HEK293T (cell line): ENCODE data around the gene GULP1.

Experiments used
- CTCF ChIA-PET: fragments of 350-600 bp; formaldehyde crosslinking; extraction: SDS; loops from one replicate; lab custom pipeline; 2021; ENCODE audit warnings: antibody characterized with exemption, inconsistent platforms; lab: Yijun Ruan, JAX
- POLR2A ChIA-PET: fragments of 350-600 bp; formaldehyde crosslinking; extraction: SDS; loops from one replicate; lab custom pipeline; 2020; ENCODE audit warnings: antibody characterized with exemption, inconsistent platforms; lab: Yijun Ruan, JAX
- DNase-seq: peaks from one replicate; pipeline ENCODE4 v3.0.0; 2012; ENCODE audit warnings: mixed read lengths; ENCODE audit errors: extremely low spot score
- ARNT ChIP-seq: fragments of 450-650 bp; IDR thresholded peaks from 2 replicates; pipeline ENCODE4 v1.6.1; 2017; ENCODE audit warnings: mild to moderate bottlenecking
- BHLHE40 ChIP-seq: fragments of 450-650 bp; IDR thresholded peaks from 2 replicates; pipeline ENCODE4 v1.6.1; 2016; ENCODE audit warnings: mild to moderate bottlenecking, moderate library complexity, borderline replicate concordance
- CTBP1 ChIP-seq: fragments of 450-650 bp; IDR thresholded peaks from 2 replicates; pipeline ENCODE4 v1.6.1; 2016; ENCODE audit warnings: borderline replicate concordance
- ELF4 ChIP-seq: fragments of 450-650 bp; IDR thresholded peaks from 2 replicates; pipeline ENCODE4 v1.6.1; 2017; ENCODE audit warnings: antibody characterized with exemption
- FOXA1 ChIP-seq: fragments of 450-650 bp; IDR thresholded peaks from 2 replicates; pipeline ENCODE4 v1.6.1; 2016; ENCODE audit warnings: mild to moderate bottlenecking
- FOXK2 ChIP-seq: fragments of 450-650 bp; IDR thresholded peaks from 2 replicates; pipeline ENCODE4 v1.6.1; 2016; ENCODE audit warnings: mild to moderate bottlenecking
- FOXM1 ChIP-seq: fragments of 450-650 bp; IDR thresholded peaks from 2 replicates; pipeline ENCODE4 v1.6.1; 2017; ENCODE audit warnings: mild to moderate bottlenecking, borderline replicate concordance
- HDGF ChIP-seq: fragments of 450-650 bp; IDR thresholded peaks from 2 replicates; pipeline ENCODE4 v1.6.1; 2017; ENCODE audit warnings: antibody characterized with exemption, borderline replicate concordance
- L3MBTL2 ChIP-seq: fragments of 450-650 bp; conservative IDR thresholded peaks from 2 replicates; pipeline ENCODE4 v1.6.1; 2016; ENCODE audit warnings: mild to moderate bottlenecking
- LEF1 ChIP-seq: fragments of 450-650 bp; IDR thresholded peaks from 2 replicates; pipeline ENCODE4 v1.6.1; 2017; ENCODE audit warnings: mild to moderate bottlenecking, borderline replicate concordance
- NFRKB ChIP-seq: fragments of 450-650 bp; IDR thresholded peaks from 2 replicates; pipeline ENCODE4 v1.6.1; 2016; ENCODE audit warnings: mild to moderate bottlenecking, moderate library complexity
- PKNOX1 ChIP-seq: fragments of 450-650 bp; IDR thresholded peaks from 2 replicates; pipeline ENCODE4 v1.6.1; 2016
- SP1 ChIP-seq: fragments of 450-650 bp; IDR thresholded peaks from 2 replicates; pipeline ENCODE4 v1.6.1; 2017
- SUZ12 ChIP-seq: fragments of 450-650 bp; IDR thresholded peaks from 2 replicates; pipeline ENCODE4 v1.6.1; 2016; ENCODE audit warnings: mild to moderate bottlenecking
- TARDBP ChIP-seq: fragments of 450-650 bp; IDR thresholded peaks from 2 replicates; pipeline ENCODE4 v1.6.1; 2016
- ZNF384 ChIP-seq: fragments of 450-650 bp; IDR thresholded peaks from 2 replicates; pipeline ENCODE4 v1.6.1; 2016

The GULP1 gene

GRCh38 chr2:188309364-188309763, 17.7 kb downstream of the GULP1 start:
- DNase-seq: no peak
- TF ChIP-seq L3MBTL2: no peak
- TF ChIP-seq HDGF: no peak
- no peak for TF ChIP-seq FOXK2
- no peak for TF ChIP-seq ARNT
- TF ChIP-seq PKNOX1: no peak
- ChIA-PET POLR2A (interaction anchor here (2.8 kb wide), 1 partner anchor 16 kb away, joined by 13 read pairs; no protein-coding TSS in a partner anchor), CTCF (interaction anchor here (2.5 kb wide), 1 partner anchor 10 kb away, joined by 8 read pairs; no protein-coding TSS in a partner anchor)

- DNase-seq: no peak
- no peak for TF ChIP-seq LEF1
- TF ChIP-seq SUZ12: no peak
- CTCF ChIA-PET: no interaction called here
- POLR2A ChIA-PET: no interaction called here
Measured at GRCh38 chr2:188314314-188315054, 22.8 kb downstream of the GULP1 start.

- TF ChIP-seq SUZ12 (no peak), FOXK2 (no peak), PKNOX1 (no peak), FOXA1 (no peak), TARDBP (no peak), ARNT (no peak), ELF4 (no peak), SP1 (no peak), BHLHE40 (no peak), HDGF (no peak), NFRKB (no peak)
- CTCF ChIA-PET: no interaction called here
- no peak for DNase-seq
- POLR2A ChIA-PET: no interaction called here
Measured at GRCh38 chr2:188315750-188316149, 24.1 kb downstream of the GULP1 start.

GRCh38 chr2:188316342-188316741, 24.7 kb downstream of the GULP1 start:
- no peak for DNase-seq
- TF ChIP-seq L3MBTL2 (no peak), FOXM1 (no peak), SUZ12 (no peak), SP1 (no peak), LEF1 (no peak), BHLHE40 (no peak), NFRKB (no peak), ZNF384 (no peak), PKNOX1 (no peak), TARDBP (no peak), FOXK2 (no peak), FOXA1 (no peak), ARNT (no peak), HDGF (no peak), CTBP1 (no peak), ELF4 (no peak)
- ChIA-PET CTCF (no interaction called here), POLR2A (no interaction called here)

- ChIA-PET CTCF (no interaction called here), POLR2A (interaction anchor here (3.5 kb wide), 1 partner anchor 24 kb away, joined by 31 read pairs; the partner anchor contains the start of gene GULP1)
- DNase-seq: no peak
- peak; percentile 56; the same call in 1 of the 2 replicates for TF ChIP-seq PKNOX1
- TF ChIP-seq LEF1: no peak
Measured at GRCh38 chr2:188316791-188317423, 25.2 kb downstream of the GULP1 start.

GRCh38 chr2:188318161-188318749, 26.6 kb downstream of the GULP1 start:
- DNase-seq: peak; percentile 21
- ChIA-PET POLR2A (interaction anchor here (3.5 kb wide), 1 partner anchor 26 kb away, joined by 31 read pairs; the partner anchor contains the start of gene GULP1), CTCF (interaction anchor here (0.6 to 1.8 kb wide), 4 partner anchors 8 to 143 kb away, joined by 3 to 8 read pairs (median 4); no protein-coding TSS in a partner anchor)
- TF ChIP-seq FOXK2: no peak
- peak; percentile 53; the same call in 1 of the 2 replicates for TF ChIP-seq CTBP1
- no peak for TF ChIP-seq BHLHE40
- no peak for TF ChIP-seq TARDBP
